Measurements from ENCODE around the gene CFAP70.

CFAP70 gene

DNA sequence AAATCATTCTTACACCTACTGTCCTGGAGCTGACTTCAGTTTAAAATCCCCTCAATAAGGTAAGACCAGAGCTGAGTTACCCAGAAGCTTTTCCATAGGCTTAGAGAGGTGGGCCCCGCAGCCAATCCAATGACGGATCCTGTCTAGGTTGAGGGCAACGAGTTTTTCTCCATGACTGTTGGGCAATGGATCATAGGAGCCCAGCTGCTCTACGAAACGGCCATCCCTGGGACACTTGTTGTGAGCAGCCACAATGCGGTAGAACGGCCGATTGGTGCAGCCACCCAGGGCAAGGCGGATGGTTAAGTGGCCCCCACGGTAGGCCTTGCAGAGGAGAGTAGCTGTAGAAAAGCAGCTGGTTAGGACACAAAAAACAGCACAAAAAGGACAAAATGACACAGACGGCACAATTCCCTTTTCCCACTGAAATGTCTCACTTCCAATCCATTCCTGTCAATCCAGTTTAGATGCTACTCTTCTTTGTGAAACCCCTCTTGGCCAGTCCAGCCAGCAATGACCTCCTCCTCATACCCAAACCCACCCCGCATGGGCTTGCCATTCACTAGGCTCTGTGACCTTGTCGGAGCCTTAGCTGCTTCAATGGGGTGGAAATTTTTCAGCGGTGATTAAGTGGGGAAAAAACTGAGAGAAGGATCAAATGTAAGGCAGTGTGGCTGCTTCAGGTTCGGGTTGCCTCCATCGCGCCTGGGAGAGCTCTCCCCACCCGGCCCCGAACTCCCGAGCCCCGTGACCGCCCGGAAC is 106.8 kb downstream of the CFAP70 start:
- no peak for DNase-seq

DNA sequence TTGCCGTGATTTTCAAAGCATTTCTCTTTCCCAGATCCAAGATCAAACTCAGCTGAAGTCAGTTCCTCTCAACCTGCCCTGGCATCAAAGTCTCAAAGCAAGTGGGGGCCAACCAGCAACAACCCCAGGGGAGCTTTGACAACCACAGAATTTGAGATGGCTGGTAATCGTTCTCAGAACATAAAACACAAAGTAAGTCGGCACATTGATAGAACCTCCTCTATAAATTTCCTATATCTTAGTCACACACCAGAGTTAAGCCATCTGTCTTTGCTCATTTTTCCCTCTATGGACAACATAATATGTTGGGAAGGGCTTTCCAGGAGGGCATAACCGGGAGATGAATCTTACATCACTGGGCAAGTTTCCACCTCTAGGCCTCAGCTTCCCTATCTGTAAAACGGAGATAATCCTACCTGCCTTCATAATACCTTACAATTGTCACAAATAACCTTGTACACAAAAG is 110.4 kb downstream of the CFAP70 start:
- no peak for DNase-seq

DNA sequence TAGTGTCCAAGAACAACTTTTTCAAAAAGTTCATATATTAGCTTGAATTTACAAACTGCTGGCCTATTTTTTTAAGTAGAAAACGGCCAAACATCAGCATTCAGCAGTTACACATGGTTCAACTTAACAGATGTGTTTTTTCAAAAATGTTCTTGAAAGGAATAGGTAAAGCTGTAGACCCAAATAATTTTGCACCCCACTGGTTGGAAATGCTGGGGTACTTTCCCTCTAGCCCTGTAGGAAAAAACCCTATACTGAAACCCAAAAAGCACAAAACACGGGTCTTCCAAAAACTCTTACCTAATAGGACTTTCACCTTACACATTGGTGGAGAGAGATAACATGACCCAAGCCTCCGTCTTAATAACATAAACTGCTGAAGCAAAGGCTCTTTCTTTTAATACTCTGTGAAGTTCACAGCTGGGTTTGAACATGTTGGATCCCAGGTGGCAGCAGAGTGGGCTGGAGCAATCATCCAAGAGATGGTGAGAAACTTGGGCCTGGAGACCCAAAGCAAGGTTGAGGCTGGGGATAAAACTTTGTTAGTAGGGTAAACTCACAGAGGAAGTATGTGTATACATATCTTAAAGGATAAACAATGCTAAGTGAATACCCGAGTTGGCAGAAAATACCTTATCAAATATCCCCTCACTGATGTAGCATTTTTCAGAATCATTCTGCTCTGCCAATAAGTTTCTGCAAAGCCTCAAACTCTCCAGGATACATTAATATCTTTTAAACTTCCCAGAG is 111.0 kb downstream of the CFAP70 start:
- DNase-seq, result no peak

DNA sequence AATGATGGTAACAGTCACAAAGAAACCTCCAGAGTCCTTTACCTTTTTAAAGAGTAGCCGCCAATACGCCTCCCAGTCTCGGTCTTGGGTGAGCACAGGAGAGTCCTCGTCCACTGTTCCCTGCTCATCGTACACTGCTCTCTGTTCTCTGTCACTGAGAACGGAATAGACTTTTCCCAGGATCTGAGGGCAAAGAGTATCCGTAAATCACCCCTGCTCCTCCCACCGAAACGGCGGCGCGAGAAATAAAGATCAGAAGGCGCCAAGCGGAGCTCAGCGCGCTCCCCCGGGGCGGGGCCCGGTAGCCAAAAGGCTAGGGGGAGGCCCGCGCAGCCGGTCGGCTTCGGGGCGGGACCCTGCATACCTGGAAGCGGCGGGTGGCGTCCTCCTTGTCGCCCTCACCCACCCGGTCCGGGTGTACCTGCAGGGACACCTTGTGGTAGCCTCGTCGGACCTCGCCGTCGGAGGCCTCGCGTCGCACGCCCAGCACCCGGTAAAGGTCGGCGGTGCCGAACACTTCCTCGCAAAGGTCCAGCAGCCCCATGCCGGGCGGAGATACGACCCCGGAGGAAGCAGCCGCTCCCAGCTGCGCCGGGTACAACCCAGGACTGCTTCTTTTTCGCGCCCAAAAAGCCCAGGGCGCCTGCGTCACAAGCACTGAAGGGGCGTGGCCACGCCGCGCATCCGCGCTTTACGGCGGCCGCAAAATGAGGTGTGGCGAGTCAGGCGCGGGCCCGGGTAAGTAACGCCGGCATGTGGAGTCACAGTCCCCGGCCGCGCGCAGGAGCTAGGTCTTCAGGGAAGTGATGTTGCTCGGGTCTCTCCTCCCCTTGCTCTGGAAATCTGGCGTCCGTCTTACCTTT is 111.8 kb downstream of the CFAP70 start, which contains the start of gene DNAJC9:
TSS of gene DNAJC9 (minus strand) at position 610 of the 863 bp plus-strand sequence. CDS start at position 544, 66 bp downstream.
- peak; percentile 97 for DNase-seq

DNA sequence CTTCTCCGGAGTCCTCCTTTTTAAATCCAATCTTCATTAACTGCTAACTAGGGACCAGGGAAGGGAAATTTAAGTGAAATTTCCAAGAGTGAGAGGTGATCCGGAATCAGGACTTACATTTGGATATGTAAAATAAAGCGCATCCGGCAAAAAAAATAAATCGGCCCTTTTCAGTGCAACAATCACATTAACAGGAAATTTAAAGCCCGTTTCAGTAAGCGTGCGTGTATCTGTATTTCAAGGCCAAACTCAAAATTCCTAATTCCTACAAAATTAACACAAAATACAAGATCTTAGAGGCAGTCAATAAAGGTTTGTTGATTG is 112.4 kb downstream of the CFAP70 start:
- DNase-seq, result no peak

DNA sequence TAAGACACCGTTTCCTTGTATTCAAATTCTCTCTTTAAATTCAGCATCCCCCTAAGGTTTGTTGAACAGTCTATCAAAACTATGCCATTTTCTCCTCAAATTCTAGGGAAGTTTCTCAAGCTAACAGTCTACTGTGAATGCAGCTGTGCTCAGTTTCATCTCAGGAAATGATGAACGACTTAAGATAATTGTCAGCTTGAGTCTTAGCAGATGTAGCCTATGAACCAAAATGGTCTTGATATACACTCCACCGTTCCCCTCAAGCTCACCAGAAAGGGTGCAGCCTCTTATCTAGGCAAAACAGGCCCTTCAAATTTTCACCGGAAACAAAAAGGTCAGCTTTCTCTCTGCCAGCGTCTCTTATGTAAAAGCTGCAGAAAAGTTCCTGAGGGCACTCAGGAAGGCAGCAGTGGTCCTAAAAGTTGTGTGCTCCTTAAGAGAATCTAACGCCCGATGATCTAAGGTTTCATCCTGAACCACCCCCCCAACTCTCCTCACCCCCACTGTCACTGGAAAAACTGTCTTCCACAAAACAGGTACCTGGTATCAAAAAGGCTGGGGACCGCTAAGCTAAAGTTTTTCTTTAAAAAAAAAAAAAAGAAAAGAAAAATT is 113.7 kb downstream of the CFAP70 start:
- no peak for DNase-seq

DNA sequence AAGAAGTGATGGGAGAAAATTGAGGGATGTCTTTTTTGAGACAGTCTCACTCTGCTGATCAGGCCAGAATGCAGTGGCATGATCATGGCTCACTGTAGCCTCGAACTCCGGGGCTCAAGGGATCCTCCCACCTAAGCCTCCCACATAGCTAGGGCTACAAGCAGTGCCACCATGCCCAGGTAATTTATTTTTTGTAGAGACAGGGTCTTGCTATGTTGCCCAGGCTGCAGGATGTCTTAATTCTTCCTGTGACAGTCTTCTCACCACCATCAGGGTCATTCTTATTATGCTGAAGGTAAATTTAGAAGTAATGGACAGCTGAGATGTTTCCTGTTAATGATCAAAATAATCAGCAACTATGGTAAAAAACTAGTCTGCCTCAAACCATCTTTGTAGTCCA is 118.8 kb downstream of the CFAP70 start:
- no peak for DNase-seq

DNA sequence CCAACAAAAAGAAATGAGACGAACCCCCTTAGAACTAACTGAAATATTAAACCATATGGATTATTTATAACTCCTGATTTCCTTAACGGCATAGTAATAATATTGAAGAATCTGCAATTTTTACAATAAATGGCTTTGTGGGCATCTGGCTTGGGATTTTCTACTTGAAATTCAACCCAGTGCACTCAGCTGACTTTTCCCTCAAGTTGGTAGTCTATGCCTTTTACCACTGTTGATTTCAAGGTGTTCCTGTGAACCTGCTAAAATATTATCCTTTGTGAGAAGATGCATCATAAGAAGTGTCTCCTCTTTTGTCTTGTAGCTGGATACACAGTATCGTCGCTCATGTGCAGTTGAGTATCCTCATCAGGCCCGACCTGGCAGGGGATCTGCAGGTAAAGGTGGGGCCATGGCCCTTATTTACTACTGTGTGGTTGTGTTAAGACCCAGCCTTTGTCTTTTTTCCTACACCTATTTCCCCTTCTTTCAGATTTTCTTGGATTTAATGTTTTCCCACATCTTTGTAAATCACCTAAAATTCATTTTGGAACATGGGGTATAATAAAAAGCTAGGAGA is 119.6 kb downstream of the CFAP70 start:
- no peak for DNase-seq

DNA sequence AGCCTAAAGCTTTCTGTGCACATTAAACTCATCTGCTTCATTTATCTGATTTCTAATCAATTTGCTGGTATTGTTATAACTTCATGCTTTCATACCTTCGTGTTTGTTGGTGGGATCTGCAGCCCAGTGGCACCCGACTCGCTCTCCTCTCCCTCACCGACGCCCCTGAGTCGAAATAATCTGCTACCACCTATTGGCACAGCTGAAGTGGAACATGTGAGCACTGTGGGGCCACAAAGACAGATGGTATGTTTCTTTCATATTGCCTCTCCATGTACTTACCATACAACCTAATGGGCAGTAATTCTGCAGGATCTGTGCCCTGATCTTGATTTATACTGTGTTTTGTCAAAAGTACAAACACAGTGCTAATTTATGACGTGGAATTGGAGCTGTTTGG is 124.0 kb downstream of the CFAP70 start:
- no peak for DNase-seq

DNA sequence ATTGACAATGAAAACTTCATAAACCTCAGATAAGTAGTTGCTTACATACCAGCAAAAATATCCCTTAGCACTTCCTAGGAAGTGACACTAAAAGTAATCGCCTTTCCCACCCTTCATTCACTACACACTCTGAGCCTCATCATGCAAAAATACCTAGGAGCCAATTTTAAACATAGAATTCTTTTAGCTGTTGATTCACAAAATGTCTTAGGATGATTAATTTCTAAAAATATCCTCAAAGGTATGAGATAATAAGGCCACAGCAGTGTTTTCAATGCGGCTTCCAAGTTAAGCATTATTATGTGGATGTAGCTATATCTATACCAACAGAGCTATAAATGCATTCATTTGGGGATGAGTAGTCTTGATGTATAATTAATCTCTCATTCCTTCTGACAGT is 124.8 kb downstream of the CFAP70 start:
- no peak for DNase-seq

DNA sequence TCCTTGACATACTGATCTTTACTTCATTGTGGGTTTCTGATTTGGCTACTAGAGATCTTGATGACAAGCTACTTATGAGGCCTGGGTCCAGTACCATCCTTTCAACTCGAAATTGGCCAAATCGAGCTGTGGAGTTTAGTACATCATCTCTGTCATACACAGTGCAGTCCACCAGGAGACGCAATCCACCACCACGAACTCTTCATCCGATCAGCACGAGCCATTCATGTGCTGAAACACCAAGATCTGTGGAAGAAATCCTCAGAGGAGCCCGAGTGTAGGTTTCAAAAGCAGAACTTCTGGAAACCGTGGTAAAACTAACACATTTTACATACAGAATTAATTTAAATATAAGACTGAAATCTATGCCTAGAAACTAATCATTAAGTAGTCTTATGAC is 125.8 kb downstream of the CFAP70 start:
- DNase-seq, result no peak

DNA sequence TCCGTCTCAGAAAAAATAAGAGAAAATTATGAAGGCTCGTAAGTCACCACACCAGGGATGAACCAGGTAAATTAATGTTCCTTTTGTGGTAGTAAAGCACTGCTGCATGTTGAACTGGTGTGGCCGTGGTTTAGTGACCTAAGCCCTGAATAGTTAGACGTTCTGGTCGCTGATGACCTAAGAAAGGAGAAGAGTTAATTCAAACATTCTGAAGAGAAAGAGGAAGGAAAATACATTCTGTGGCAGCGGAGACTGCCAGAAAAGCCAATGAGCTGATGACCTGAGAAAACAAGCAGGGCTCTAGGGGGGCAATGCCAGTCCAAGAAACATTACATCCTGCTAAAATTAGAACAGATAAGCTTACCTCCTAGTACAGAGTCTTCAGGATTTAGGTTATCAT is 129.1 kb downstream of the CFAP70 start:
- DNase-seq, result no peak

DNA sequence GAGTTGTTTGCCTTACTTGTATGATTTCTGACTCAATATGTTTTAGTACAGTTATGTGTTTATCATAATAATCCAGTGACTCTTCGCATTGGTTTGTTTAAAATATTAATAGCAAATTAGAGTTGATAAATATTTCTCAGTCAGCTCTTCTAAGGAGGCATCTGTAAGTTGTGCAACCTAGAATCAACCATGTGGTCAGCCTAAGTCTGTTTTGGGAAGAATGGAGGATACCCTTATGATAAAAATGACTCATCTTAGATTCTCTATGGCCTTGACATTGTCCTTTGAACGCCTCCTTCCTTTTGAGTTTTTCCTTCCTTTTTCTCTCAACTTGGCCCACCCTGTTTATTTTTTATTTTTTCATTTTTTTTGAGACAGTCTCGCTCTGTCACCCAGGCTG is 130.4 kb downstream of the CFAP70 start:
- no peak for DNase-seq

DNA sequence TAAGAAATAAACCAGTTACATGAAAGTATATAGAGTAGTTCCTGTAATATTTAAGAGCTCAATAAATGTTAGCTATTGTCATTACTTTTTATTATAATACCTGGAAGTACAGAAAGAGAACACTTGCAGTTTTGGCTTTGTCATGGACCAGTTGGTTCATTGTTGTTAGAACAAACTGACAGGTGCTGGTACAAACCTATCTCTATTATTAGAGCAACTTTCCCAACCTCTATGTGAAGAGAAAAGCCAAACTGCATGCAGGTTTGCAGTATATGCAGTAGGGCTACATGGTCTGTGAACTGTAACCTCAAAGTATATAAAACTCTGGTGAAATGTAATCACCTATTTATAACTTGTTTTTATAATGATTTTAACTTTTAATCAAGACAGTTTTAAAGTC is 132.0 kb downstream of the CFAP70 start:
- no peak for DNase-seq

DNA sequence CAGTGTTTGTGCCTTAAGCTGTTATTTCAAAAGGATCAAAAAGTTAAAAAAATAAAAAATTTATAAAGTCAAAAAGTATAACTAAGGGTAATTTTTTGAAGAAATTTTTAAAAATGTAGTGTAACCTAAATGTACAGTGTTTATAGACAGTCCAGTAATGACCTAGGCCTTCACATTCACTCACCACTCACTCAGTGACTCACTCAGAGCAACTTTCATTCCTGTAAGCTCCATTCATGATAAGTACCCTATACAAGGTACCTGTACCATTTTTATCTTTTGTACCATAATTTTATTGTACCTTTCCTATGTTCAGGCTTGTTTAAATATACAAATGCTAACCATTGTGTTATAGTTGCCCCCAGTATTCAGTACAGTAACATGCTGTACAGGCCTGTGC is 133.1 kb downstream of the CFAP70 start:
- DNase-seq, result no peak

DNA sequence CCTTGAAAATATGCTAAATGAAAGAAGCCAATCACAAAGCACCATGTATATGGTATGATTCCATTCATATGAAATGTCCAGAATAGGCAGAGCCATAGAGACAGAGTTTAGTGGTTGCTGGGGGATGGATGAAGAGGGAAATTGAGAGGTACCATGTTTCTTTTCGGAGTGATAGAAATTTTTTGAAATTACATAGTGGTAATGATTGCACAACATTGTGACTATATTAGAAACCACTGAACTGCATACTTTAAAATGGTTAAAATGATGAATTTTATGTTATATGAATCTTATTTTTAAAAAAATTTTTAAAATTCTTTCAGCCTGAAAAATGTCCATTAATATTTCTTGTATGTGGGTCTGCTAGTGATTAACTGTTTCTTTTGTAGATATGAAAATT is 137.7 kb downstream of the CFAP70 start:
- no peak for DNase-seq

DNA sequence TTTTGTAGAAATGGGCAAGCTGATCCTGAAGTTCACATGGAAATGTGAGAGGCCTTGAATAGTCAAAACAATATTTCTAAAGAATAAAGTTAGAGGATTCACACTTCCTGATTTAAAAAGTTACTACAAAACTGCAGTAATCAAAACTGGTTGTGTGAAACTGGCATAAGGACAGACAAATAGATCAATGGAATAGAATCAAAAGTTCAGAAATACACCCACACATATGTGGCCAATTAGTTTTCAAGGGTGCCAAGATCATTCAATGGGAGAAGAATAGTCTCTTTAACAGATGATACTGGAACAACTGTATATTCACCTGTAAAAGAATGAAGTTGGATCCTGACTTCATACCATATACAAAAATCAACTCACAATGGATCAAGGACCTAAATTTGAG is 139.3 kb downstream of the CFAP70 start:
- DNase-seq, result no peak

DNA sequence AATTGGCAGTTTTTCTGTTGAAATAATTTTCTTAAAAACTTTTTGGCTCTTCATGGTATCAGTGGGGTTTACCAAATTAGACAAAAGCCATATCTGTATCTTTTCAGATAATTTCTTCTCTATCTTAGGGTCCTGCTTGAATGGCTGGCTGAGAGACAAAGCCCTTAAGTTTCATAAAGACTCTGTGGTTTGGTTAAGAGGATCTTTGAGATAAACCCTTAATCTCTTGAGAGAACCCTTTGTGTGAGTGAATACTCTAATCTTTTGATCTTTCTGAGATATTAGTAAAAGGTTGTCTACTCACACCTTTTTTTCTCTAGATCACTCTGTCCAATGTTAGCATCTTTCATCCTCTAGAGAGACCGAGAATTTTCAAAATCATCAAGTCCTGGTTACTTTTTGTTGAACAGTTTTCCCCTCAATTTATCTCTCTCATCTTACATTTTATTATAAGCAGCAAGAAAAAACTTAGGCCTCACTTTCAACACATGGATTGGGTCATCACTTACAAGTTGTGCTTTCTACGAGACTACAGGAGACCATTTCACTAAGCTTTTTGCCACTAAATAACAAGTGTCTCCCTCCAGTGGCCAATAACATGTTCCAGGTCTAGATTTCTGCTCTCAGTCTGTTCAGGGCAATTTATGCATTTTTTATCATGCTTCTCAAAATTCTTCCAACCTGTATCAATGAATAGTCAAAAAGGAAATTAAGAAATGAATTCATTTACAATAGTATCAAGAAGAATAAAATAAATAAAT is 140.1 kb downstream of the CFAP70 start:
- DNase-seq, result no peak

DNA sequence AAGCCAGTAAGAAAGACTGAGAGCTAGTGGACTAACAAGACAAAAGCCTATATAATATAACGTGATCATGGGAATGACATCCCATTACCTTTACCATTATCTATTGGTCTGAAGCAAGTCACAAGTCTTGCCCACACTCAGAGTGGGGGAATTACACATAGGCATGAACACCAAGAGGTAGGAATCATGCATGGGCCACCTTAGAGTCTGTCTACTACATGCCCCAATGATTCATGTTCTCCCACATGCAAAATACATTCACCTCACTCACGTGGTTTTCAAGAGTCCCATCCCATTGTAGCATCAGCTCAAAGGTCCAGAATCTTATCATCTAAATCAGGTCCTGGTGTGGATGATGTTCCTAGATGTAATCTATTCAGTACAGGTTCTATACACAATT is 141.0 kb downstream of the CFAP70 start:
- no peak for DNase-seq

DNA sequence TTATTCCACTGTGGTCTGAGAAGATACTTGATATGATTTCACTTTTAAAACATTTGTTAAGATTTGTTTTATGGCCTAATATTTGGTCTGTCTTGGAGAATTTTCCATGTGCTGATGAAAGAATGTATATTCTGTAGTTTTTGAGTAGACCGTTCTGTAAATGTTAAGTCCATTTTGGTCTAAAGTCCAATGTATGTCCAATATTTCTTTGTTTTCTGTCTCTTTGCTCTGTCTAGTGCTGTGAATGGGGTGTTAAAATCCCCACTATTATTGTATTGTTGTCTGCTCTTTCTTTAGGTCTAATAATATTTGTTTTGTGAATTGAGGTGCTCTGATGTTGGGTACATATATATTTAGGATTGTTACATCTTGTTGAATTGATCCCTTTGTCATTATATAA is 142.9 kb downstream of the CFAP70 start:
- no peak for DNase-seq

DNA sequence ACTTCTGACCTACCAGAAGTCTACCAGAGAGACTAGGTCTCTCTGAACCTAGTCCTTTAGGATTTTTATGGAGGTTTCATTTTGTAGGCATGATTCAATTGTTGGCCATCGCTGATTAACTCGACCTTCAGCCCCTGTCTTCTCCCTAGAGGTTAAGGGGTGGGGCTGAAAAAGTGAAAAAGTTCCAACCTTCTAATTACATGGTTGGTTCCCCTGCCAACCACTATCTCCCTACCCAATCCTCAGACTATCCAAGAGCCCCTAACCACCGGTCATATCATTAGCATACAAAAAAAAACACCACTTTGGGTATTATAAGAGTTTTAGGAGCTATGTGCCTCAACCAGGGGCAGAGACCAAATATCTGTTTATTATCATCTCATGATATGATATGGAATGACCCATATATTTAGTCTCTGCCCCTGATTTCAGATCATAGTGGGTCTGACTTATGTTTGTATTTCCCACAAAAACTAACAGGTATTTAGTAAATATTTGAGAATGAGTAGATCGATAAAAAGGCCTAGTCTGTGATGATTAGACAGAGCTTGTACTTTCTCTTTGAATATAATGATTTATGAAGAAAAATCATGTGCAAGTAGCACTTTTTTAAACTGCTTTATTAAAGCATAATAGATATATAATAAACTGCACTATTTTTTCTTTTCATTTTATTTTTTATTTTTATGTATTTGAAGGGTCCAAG is 147.4 kb downstream of the CFAP70 start:
- DNase-seq, result no peak
